Bronchial epithelial cell (primary cell): Measurements from ENCODE around the gene CALML3. TPM values are rescaled to one million over a fixed set of nuclear protein-coding genes. Genes with fewer than 3 reads are reported as not detected.
"Not testable (repeated sequence)": the region's sequence is repeated elsewhere in the genome, so short reads cannot be mapped to it uniquely, and the experiment has no call there.

Experiments
- DNase-seq: peaks from one replicate; pipeline ENCODE4 v3.0.0-alpha.2; 2010; ENCODE audit warnings: low read depth
- FAIRE-seq: peaks from 2 replicates; lab custom pipeline; 2011; peaks lifted over from hg19 to GRCh38; lab: Jason Lieb, UNC
- H3K27me3 ChIP-seq: 2 replicates; pipeline ENCODE4 v1.5.1; 2011; ENCODE audit warnings: low read length; ENCODE audit not compliant: control insufficient read depth, insufficient read depth
- H3K36me3 ChIP-seq: 2 replicates; pipeline ENCODE4 v1.5.1; 2011; ENCODE audit warnings: low read length; ENCODE audit not compliant: control insufficient read depth, insufficient read depth
- H3K4me3 ChIP-seq: 2 replicates; pipeline ENCODE4 v1.5.1; 2011; ENCODE audit warnings: mild to moderate bottlenecking, low read depth, low read length, control low read depth
- total RNA-seq: library from RNA; depleted of rRNA; stranded (reverse); fragments of >200 nt; gene quantifications from 2 replicates; pipeline ENCODE4 v1.2.1, GENCODE V29; 2014
- TF ChIP-seq, protein P1 (sequence below): IDR thresholded peaks from 2 replicates; pipeline ENCODE4 v1.5.1; 2011; ENCODE audit warnings: mild to moderate bottlenecking, moderate library complexity, low read length, control low read depth, inconsistent platforms; ENCODE audit not compliant: insufficient read depth, severe bottlenecking

The CALML3 gene
- total RNA-seq, 1 donor from 2014 or later = 0.53 TPM

DNA sequence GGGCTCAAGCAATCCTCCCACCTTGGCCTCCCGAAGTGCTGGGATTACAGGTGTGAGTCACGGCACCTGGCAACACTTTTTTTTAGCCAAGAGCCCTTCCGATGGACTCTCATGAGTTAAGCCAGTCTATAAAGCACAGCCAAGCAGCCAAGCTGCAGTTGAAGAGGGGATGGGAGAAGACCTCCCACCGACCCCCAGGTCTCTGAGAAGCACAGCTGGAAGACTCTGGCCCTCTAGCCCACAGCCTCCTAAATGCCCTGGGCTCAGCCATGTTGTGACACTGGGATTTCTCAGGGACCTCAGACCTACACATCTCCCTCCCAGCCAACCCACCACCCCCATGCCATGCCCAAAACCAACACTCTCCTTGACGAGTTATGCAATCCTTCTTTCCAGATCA is 31.1 kb downstream of the CALML3 start:
- no peak for FAIRE-seq
- H3K36me3 ChIP-seq = no peaks in the 10 kb centered on the region
- no peaks in the 10 kb centered on the region for H3K27me3 ChIP-seq
- no peak for DNase-seq
- TF ChIP-seq, protein P1, sequence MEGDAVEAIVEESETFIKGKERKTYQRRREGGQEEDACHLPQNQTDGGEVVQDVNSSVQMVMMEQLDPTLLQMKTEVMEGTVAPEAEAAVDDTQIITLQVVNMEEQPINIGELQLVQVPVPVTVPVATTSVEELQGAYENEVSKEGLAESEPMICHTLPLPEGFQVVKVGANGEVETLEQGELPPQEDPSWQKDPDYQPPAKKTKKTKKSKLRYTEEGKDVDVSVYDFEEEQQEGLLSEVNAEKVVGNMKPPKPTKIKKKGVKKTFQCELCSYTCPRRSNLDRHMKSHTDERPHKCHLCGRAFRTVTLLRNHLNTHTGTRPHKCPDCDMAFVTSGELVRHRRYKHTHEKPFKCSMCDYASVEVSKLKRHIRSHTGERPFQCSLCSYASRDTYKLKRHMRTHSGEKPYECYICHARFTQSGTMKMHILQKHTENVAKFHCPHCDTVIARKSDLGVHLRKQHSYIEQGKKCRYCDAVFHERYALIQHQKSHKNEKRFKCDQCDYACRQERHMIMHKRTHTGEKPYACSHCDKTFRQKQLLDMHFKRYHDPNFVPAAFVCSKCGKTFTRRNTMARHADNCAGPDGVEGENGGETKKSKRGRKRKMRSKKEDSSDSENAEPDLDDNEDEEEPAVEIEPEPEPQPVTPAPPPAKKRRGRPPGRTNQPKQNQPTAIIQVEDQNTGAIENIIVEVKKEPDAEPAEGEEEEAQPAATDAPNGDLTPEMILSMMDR = no peak
- no peak overlapping the region for H3K4me3 ChIP-seq

DNA sequence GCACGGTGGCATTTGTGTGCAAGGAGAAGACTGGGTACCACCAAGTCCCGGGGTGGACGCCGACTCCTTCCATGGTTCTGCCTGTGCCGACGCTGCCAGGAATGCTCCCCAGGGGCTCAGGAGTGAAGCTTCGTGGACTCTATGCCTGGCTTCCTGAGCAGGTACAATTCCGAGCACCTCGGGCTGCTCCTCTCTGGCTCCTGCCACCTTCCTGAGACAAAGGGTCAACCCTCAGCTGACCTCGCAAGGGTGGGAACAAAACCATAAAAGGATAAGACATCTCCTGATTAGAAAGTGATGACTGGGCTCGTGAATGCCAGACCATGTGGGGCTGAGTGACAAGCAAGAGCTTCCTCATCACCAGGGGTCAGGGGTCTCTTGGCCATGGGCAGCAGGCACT is 31.8 kb downstream of the CALML3 start:
- Histone ChIP-seq H3K4me3 (no peak overlapping the region), H3K36me3 (no peaks in the 10 kb centered on the region), H3K27me3 (no peaks in the 10 kb centered on the region)
- DNase-seq = no peak
- FAIRE-seq = no peak
- TF ChIP-seq, protein P1 = no peak

DNA sequence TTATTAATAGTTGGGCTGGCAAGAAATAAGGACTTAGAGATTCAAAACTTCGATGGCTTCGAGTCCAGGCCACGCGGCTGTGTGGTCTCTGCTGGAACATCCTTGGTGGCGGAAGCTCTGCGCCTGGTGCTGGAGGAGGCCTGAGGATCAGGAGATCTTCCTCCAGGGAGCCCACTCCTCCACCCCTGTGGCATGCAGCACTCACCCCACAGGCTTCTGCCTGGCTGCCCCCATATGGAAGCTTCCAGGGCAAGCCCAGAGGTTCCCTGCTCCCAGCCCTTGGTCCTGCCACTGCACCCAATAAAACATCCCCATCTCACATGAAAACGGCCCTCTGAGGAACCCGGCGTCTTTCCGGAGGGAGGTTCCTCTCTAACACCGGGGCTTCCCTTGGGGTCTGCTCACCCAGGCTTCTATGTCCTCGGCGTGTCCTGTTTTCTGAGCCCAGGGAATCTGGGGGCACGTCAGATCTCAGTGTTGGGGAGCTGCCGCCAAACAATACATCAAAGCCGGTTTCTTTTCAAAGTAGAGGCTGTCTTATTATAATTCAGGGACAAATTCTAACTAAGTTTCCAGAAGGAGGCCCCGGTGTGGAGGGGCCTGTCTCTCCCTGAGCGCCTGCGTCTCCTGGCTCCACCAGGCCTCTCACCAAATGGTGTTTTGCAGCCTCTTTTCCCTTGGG is 32.4 kb downstream of the CALML3 start:
- no peak overlapping the region for H3K4me3 ChIP-seq
- FAIRE-seq = no peak
- H3K27me3 ChIP-seq = no peaks in the 10 kb centered on the region
- TF ChIP-seq, protein P1 = no peak
- no peak for DNase-seq
- no peaks in the 10 kb centered on the region for H3K36me3 ChIP-seq

DNA sequence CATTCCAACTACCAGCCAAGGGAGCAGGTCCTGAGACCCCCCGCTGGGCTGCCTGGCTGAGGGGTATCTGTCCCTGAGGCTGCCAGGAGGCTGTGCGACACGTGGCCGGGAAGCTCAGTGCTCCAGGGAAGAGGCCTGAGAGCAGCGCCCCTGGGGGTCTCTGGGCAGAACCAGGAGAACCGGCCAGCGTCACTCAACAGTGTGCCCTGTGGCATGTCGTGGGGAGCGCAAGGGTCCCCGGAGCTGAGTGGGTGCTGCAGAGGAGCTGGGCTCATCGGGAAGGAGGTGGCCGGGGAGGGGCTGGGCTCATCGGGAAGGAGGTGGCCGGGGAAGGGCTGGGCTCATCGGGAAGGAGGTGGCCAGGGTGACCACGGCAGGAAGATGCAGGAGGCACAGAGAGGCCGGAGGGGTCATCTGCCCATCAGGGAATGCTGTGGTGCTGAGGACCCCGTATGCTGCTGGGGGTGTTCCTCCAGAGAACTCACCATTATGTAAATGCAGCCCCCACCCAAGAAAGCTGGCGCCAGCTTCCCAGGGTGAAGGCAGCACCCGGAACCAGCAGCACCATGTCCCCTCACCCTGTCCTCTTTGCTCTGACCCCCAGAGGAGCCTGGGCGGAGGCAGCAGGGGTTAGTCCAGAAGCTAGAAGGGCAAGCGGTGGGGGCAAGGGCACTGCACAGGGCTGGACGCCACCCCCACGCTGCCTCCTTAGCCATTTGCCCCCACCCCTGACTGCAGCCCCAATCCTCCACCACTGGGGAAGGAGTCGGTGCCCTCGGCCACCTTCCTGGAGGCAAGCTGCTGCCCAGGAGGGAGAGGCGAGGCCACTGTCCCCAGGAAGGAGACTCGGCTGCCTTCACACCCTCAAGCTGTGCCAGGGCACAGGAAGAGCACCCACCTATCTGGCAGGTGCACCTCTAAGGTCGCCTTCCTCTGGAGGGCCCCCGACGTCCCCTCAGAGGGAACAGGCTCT is 33.3 kb downstream of the CALML3 start:
- FAIRE-seq = no peak
- no peak for DNase-seq
- TF ChIP-seq, protein P1 = no peak
- H3K36me3 ChIP-seq = no peaks in the 10 kb centered on the region
- no peak overlapping the region for H3K4me3 ChIP-seq
- H3K27me3 ChIP-seq = no peaks in the 10 kb centered on the region

DNA sequence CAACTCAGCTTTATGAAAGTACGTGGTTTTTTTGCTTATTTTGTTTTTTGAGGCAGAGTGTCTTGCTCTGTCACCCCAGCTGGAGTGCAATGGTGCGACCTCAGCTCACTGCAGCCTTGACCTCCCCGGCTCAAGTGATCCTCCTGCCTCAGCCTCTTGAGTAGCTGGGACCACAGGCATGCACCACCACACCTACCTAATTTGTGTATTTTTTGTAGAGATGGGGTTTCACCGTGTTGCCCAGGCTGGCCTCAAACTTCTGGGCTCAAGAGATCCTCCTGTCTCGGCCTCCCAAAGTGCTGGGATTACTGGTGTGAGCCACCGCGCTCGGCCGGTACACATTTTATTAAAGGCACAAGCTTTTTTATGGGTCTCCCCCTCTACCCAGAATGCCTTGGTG is 34.3 kb downstream of the CALML3 start:
- H3K27me3 ChIP-seq, FAIRE-seq, DNase-seq, H3K4me3 ChIP-seq, H3K36me3 ChIP-seq: not testable (repeated sequence)

DNA sequence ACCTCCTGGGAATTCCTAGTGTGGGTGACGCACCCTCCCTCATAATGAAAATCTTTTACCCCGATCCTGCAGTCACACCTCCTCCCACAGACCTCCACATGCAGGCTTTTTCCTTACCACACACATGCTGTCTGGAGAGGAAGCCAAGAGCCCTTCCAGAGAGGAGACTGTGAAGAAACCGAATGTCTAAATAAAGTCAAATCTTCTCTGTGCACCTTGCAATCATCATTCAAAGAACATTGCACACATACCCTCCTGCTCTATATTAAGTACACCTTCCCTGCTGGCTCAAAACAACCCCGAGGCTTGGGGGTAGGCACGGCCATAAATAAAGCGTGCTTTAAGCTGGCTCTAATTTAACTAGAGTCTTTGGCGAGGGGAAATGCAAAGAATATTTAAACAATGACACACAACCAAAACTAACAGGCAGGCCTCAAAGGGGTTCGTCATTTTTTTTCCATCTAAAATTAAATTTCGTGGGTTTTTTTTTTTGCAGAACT is 34.9 kb downstream of the CALML3 start:
- Histone ChIP-seq H3K4me3 (no peak overlapping the region), H3K27me3 (no peaks in the 10 kb centered on the region), H3K36me3 (no peaks in the 10 kb centered on the region)
- no peak for DNase-seq
- no peak for FAIRE-seq
- TF ChIP-seq, protein P1 = no peak
